ENCODE measurements around the gene ZNF304. TPM values are rescaled to one million over a fixed set of nuclear protein-coding genes. Genes with fewer than 3 reads are reported as not detected.
A peak's percentile ranks its signal among the peaks of the same experiment; 100 is the strongest.

The ZNF304 gene
- total and polyA plus RNA-seq, 2 of the 13 experiments (the other 11 are each of a cell fraction or from before 2014, with no cell fraction given), result 3.4 to 8.0 TPM

DNA sequence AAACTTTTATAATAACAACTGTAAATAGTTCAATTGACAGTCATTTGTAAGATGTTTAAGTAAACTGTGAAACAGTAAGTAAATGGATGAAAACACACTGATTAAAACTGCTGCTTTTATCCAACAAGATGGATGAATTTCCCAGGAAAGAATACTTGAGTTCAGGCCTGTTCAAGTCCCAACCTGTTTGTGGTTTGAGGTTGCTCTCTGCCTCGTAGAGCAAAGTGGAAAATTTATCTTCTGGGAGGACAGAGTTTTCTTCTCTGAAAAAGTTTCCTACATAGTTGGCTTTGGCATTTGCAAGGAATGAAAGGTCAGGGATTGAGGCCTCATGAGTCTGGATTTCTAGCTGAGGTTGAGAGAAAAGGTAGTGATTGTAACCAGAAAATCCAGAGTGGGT lies 46.0 kb upstream of the ZNF304 start:
- Histone ChIP-seq H3K27me3 (ENCODE audit: control insufficient read depth in 1 of 2, insufficient read depth in 2 of 2, low read length in 2 of 2) (no peaks in the 10 kb centered on the region), H3K4me1 (ENCODE audit: insufficient read depth, low read length) (no peaks in the 10 kb centered on the region), H2AFZ (ENCODE audit: low read length) (no peak overlapping the region), H3K4me2 (ENCODE audit: low read depth, low read length) (no peak overlapping the region), H3K36me3 (replicated peaks in 1 of 2; ENCODE audit: control insufficient read depth in 1 of 2, insufficient read depth in 2 of 2, low read length in 2 of 2) (peaks cover 2 to 4% of the 10 kb centered on the region in 2 experiments; a peak in 2 of 5 replicates), H3K27ac (ENCODE audit: extremely low read length, insufficient read depth, low read length) (no peak overlapping the region), H4K20me1 (ENCODE audit: insufficient read depth, low read length) (no peaks in the 10 kb centered on the region), H3K9me3 (ENCODE audit: low read length) (no peaks in the 10 kb centered on the region), H3K79me2 (ENCODE audit: insufficient read depth, low read length) (no peaks in the 10 kb centered on the region), H3K9ac (ENCODE audit: insufficient read depth, low read depth, low read length) (no peak overlapping the region), H3K4me3 (replicated peaks in 1 of 3; ENCODE audit: insufficient read depth in 1 of 3, low read depth in 2 of 3, low read length in 3 of 3) (no peak overlapping the region)
- WGBS (ENCODE audit: low lambda C conversion rate), result 0% methylated on average over 1 of the region's 1 CpG
- in situ Hi-C loops (cut with HindIII; ENCODE audit: extremely low pct_ligation_motif_present, low pct_unique_long_range_greater_than_20kb), result no loop called here
- BruUV-seq (replicated peaks), result no TSS peak
- TF ChIP-seq POLR2AphosphoS5 (IDR thresholded peaks at IDR 0.05; ENCODE audit: low read depth, low read length) (0 out of 2 replicates have a peak, but pooled peaks have one; percentile 22), AGO2 (optimal IDR thresholded peaks at IDR 0.05; ENCODE audit: low read depth, low read length) (peak; percentile 20), POLR2G (IDR thresholded peaks at IDR 0.05; ENCODE audit: low read depth, low read length) (0 out of 2 replicates have a peak, but pooled peaks have one; percentile 19), KLF16 (CRISPR knock-in tag; IDR thresholded peaks at IDR 0.05) (no peak)
- TF ChIP-seq, protein P1, sequence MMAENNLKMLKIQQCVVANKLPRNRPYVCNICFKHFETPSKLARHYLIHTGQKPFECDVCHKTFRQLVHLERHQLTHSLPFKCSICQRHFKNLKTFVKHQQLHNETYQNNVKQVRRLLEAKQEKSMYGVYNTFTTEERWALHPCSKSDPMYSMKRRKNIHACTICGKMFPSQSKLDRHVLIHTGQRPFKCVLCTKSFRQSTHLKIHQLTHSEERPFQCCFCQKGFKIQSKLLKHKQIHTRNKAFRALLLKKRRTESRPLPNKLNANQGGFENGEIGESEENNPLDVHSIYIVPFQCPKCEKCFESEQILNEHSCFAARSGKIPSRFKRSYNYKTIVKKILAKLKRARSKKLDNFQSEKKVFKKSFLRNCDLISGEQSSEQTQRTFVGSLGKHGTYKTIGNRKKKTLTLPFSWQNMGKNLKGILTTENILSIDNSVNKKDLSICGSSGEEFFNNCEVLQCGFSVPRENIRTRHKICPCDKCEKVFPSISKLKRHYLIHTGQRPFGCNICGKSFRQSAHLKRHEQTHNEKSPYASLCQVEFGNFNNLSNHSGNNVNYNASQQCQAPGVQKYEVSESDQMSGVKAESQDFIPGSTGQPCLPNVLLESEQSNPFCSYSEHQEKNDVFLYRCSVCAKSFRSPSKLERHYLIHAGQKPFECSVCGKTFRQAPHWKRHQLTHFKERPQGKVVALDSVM (CRISPR knock-in tag; IDR thresholded peaks at IDR 0.05), result no peak
- ATAC-seq (no peak), DNase-seq (ENCODE audit: low spot score) (no peak), FAIRE-seq (no peak)
- intact Hi-C loops (cut with micrococcal nuclease; ENCODE audit: unreplicated experiment), result no loop called here
- POLR2A ChIA-PET, result interaction anchor here (0.6 kb wide), 1 partner anchor 195 kb away, joined by 3 read pairs; the partner anchor contains the start of gene ZNF773
- CTCF ChIA-PET (ENCODE audit: low intra/inter-chr PET ratio, low total read pairs), result no interaction called here

DNA sequence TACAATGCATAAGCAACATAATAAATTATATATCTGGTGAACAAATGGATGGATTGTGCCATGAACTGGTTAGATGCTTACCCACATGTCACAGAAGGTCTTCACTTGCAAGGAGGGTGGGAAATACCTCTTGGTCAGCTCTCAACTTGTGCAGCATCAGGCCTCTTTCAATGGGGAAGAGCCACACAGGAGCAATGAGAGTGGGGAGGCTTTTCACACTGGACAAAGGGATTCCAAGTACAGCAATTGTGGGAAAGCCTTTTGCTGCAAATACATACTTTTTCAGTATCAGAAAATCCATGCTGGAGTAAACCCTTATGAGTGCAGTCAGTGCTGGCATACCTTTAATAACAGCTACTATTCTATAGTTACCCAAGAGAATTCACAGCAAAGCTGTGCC lies 42.6 kb upstream of the ZNF304 start:
- Histone ChIP-seq H3K4me1 (ENCODE audit: insufficient read depth, low read length) (peaks cover 7% of the 10 kb centered on the region; the same call in 1 of the 2 replicates), H3K79me2 (ENCODE audit: insufficient read depth, low read length) (no peaks in the 10 kb centered on the region), H4K20me1 (ENCODE audit: insufficient read depth, low read length) (no peaks in the 10 kb centered on the region), H3K4me2 (ENCODE audit: low read depth, low read length) (no peak overlapping the region), H3K4me3 (replicated peaks in 1 of 3; ENCODE audit: insufficient read depth in 1 of 3, low read depth in 2 of 3, low read length in 3 of 3) (no peak overlapping the region), H3K9me3 (ENCODE audit: low read length) (no peaks in the 10 kb centered on the region), H3K36me3 (replicated peaks in 1 of 2; ENCODE audit: control insufficient read depth in 1 of 2, insufficient read depth in 2 of 2, low read length in 2 of 2) (no peaks in the 10 kb centered on the region), H3K27me3 (ENCODE audit: control insufficient read depth in 1 of 2, insufficient read depth in 2 of 2, low read length in 2 of 2) (no peaks in the 10 kb centered on the region), H3K27ac (ENCODE audit: extremely low read length, insufficient read depth, low read length) (no peak overlapping the region), H3K9ac (ENCODE audit: insufficient read depth, low read depth, low read length) (no peak overlapping the region), H2AFZ (ENCODE audit: low read length) (no peak overlapping the region)
- in situ Hi-C loops (cut with HindIII; ENCODE audit: extremely low pct_ligation_motif_present, low pct_unique_long_range_greater_than_20kb), result no loop called here
- BruUV-seq (replicated peaks), result no TSS peak
- intact Hi-C loops (cut with micrococcal nuclease; ENCODE audit: unreplicated experiment), result no loop called here
- peak; percentile 21; the same call in 1 of the 2 replicates for TF ChIP-seq POLR2G (IDR thresholded peaks at IDR 0.05; ENCODE audit: low read depth, low read length)
- TF ChIP-seq, protein P2, sequence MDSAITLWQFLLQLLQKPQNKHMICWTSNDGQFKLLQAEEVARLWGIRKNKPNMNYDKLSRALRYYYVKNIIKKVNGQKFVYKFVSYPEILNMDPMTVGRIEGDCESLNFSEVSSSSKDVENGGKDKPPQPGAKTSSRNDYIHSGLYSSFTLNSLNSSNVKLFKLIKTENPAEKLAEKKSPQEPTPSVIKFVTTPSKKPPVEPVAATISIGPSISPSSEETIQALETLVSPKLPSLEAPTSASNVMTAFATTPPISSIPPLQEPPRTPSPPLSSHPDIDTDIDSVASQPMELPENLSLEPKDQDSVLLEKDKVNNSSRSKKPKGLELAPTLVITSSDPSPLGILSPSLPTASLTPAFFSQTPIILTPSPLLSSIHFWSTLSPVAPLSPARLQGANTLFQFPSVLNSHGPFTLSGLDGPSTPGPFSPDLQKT (CRISPR knock-in tag; IDR thresholded peaks at IDR 0.05; ENCODE audit: borderline replicate concordance), result no peak
- ATAC-seq, result peak; percentile 19; the same call in 2 of the 3 replicates
- DNase-seq (ENCODE audit: low spot score), result no peak
- ChIA-PET POLR2A (no interaction called here), CTCF (ENCODE audit: low intra/inter-chr PET ratio, low total read pairs) (no interaction called here)
- FAIRE-seq, result no peak

All from HepG2 (cell line).